ENCODE measurements around the gene MNAT1. TPM values are rescaled to one million over a fixed set of nuclear protein-coding genes. Genes with fewer than 3 reads are reported as not detected.

Gene MNAT1
- total and polyA plus RNA-seq, 2 experiments from 2014 or later = 51.6 to 85.0 TPM

DNA sequence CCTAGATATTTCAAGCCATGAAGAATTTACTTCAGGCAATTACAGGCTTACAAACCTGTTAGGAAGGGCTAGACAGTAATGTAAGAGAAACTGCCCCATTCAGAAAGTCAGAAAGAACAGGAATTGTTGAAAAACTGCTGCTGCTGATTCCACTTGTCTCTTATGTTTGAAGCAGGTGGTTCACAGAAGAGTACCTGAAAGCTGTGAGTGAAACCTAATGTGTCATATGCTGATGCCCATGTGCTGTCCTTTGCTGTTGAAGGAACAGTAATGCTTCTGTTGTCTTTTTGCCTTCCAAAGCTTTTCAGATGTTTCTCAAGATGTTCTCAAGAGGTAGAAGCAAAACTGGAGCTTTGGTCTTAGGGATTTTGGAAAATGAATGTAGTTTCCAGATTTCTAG is 39.0 kb downstream of the MNAT1 start:
- no peaks in the 10 kb centered on the region for H3F3A ChIP-seq (replicated peaks; ENCODE audit: low read depth)
- Mint-ChIP-seq H3K9me3 (no peaks in the 10 kb centered on the region), H3K4me3 (no peak overlapping the region), H3K36me3 (ENCODE audit: low read depth) (no peaks in the 10 kb centered on the region), H3K4me1 (no peaks in the 10 kb centered on the region; the same call in 2 of the 3 replicates), H3K27ac (no peak overlapping the region), H3K27me3 (ENCODE audit: insufficient read depth, low read depth, poor library complexity) (no peaks in the 10 kb centered on the region)
- H4K20me1 ChIP-seq (replicated peaks; ENCODE audit: insufficient read depth) = no peaks in the 10 kb centered on the region; the same call in 1 of the 2 replicates
- H3K79me2 ChIP-seq (replicated peaks; ENCODE audit: insufficient read depth) = peaks cover 79% of the 10 kb centered on the region
- TF ChIP-seq NANOG (IDR thresholded peaks at IDR 0.05; ENCODE audit: borderline replicate concordance) (no peak), EZH2 (IDR thresholded peaks at IDR 0.05; ENCODE audit: low read depth, unreplicated experiment) (no peak), EZH2phosphoT487 (IDR thresholded peaks at IDR 0.05; ENCODE audit: unreplicated experiment) (no peak), ZNF114 (CRISPR knock-in tag; IDR thresholded peaks at IDR 0.05) (no peak), POLR2AphosphoS5 (IDR thresholded peaks at IDR 0.05; ENCODE audit: low read depth) (no peak), JUNB (IDR thresholded peaks at IDR 0.05; ENCODE audit: unreplicated experiment) (no peak), ZNF331 (CRISPR knock-in tag; IDR thresholded peaks at IDR 0.05; ENCODE audit: low read depth) (no peak), CREB1 (CRISPR knock-in tag; IDR thresholded peaks at IDR 0.05; ENCODE audit: low read depth) (no peak), STAT1 (IDR thresholded peaks at IDR 0.05; ENCODE audit: unreplicated experiment) (no peak)
- TF ChIP-seq, protein P1, sequence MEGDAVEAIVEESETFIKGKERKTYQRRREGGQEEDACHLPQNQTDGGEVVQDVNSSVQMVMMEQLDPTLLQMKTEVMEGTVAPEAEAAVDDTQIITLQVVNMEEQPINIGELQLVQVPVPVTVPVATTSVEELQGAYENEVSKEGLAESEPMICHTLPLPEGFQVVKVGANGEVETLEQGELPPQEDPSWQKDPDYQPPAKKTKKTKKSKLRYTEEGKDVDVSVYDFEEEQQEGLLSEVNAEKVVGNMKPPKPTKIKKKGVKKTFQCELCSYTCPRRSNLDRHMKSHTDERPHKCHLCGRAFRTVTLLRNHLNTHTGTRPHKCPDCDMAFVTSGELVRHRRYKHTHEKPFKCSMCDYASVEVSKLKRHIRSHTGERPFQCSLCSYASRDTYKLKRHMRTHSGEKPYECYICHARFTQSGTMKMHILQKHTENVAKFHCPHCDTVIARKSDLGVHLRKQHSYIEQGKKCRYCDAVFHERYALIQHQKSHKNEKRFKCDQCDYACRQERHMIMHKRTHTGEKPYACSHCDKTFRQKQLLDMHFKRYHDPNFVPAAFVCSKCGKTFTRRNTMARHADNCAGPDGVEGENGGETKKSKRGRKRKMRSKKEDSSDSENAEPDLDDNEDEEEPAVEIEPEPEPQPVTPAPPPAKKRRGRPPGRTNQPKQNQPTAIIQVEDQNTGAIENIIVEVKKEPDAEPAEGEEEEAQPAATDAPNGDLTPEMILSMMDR (conservative IDR thresholded peaks at IDR 0.05; ENCODE audit: low read depth in 2 of 2) = no peak
- TF ChIP-seq, protein P2, sequence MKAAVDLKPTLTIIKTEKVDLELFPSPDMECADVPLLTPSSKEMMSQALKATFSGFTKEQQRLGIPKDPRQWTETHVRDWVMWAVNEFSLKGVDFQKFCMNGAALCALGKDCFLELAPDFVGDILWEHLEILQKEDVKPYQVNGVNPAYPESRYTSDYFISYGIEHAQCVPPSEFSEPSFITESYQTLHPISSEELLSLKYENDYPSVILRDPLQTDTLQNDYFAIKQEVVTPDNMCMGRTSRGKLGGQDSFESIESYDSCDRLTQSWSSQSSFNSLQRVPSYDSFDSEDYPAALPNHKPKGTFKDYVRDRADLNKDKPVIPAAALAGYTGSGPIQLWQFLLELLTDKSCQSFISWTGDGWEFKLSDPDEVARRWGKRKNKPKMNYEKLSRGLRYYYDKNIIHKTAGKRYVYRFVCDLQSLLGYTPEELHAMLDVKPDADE (IDR thresholded peaks at IDR 0.05) = no peak
- TF ChIP-seq, protein P3, sequence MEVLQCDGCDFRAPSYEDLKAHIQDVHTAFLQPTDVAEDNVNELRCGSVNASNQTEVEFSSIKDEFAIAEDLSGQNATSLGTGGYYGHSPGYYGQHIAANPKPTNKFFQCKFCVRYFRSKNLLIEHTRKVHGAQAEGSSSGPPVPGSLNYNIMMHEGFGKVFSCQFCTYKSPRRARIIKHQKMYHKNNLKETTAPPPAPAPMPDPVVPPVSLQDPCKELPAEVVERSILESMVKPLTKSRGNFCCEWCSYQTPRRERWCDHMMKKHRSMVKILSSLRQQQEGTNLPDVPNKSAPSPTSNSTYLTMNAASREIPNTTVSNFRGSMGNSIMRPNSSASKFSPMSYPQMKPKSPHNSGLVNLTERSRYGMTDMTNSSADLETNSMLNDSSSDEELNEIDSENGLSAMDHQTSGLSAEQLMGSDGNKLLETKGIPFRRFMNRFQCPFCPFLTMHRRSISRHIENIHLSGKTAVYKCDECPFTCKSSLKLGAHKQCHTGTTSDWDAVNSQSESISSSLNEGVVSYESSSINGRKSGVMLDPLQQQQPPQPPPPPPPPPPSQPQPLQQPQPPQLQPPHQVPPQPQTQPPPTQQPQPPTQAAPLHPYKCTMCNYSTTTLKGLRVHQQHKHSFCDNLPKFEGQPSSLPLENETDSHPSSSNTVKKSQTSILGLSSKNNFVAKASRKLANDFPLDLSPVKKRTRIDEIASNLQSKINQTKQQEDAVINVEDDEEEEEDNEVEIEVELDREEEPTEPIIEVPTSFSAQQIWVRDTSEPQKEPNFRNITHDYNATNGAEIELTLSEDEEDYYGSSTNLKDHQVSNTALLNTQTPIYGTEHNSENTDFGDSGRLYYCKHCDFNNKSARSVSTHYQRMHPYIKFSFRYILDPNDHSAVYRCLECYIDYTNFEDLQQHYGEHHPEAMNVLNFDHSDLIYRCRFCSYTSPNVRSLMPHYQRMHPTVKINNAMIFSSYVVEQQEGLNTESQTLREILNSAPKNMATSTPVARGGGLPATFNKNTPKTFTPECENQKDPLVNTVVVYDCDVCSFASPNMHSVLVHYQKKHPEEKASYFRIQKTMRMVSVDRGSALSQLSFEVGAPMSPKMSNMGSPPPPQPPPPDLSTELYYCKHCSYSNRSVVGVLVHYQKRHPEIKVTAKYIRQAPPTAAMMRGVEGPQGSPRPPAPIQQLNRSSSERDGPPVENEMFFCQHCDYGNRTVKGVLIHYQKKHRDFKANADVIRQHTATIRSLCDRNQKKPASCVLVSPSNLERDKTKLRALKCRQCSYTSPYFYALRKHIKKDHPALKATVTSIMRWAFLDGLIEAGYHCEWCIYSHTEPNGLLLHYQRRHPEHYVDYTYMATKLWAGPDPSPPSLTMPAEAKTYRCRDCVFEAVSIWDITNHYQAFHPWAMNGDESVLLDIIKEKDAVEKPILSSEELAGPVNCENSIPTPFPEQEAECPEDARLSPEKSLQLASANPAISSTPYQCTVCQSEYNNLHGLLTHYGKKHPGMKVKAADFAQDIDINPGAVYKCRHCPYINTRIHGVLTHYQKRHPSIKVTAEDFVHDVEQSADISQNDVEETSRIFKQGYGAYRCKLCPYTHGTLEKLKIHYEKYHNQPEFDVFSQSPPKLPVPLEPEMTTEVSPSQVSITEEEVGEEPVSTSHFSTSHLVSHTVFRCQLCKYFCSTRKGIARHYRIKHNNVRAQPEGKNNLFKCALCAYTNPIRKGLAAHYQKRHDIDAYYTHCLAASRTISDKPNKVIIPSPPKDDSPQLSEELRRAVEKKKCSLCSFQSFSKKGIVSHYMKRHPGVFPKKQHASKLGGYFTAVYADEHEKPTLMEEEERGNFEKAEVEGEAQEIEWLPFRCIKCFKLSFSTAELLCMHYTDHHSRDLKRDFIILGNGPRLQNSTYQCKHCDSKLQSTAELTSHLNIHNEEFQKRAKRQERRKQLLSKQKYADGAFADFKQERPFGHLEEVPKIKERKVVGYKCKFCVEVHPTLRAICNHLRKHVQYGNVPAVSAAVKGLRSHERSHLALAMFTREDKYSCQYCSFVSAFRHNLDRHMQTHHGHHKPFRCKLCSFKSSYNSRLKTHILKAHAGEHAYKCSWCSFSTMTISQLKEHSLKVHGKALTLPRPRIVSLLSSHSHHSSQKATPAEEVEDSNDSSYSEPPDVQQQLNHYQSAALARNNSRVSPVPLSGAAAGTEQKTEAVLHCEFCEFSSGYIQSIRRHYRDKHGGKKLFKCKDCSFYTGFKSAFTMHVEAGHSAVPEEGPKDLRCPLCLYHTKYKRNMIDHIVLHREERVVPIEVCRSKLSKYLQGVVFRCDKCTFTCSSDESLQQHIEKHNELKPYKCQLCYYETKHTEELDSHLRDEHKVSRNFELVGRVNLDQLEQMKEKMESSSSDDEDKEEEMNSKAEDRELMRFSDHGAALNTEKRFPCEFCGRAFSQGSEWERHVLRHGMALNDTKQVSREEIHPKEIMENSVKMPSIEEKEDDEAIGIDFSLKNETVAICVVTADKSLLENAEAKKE (CRISPR knock-in tag; IDR thresholded peaks at IDR 0.05) = no peak
- TF ChIP-seq, protein P4, sequence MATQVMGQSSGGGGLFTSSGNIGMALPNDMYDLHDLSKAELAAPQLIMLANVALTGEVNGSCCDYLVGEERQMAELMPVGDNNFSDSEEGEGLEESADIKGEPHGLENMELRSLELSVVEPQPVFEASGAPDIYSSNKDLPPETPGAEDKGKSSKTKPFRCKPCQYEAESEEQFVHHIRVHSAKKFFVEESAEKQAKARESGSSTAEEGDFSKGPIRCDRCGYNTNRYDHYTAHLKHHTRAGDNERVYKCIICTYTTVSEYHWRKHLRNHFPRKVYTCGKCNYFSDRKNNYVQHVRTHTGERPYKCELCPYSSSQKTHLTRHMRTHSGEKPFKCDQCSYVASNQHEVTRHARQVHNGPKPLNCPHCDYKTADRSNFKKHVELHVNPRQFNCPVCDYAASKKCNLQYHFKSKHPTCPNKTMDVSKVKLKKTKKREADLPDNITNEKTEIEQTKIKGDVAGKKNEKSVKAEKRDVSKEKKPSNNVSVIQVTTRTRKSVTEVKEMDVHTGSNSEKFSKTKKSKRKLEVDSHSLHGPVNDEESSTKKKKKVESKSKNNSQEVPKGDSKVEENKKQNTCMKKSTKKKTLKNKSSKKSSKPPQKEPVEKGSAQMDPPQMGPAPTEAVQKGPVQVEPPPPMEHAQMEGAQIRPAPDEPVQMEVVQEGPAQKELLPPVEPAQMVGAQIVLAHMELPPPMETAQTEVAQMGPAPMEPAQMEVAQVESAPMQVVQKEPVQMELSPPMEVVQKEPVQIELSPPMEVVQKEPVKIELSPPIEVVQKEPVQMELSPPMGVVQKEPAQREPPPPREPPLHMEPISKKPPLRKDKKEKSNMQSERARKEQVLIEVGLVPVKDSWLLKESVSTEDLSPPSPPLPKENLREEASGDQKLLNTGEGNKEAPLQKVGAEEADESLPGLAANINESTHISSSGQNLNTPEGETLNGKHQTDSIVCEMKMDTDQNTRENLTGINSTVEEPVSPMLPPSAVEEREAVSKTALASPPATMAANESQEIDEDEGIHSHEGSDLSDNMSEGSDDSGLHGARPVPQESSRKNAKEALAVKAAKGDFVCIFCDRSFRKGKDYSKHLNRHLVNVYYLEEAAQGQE (IDR thresholded peaks at IDR 0.05; ENCODE audit: unreplicated experiment) = no peak
- H3K36me3 ChIP-seq (ENCODE audit: insufficient read depth) = no peaks in the 10 kb centered on the region
- H3K27ac ChIP-seq (ENCODE audit: low read depth) = no peak overlapping the region
- 0 out of 2 replicates have a peak, but pooled peaks cover 3% of the 10 kb centered on the region for H3K9me2 ChIP-seq (ENCODE audit: insufficient read depth)
- H3K27me3 ChIP-seq (ENCODE audit: insufficient read depth) = no peaks in the 10 kb centered on the region
- DNase-seq (ENCODE audit: low spot score) = no peak
- peaks cover 16% of the 10 kb centered on the region for H3K4me1 ChIP-seq (ENCODE audit: insufficient read depth)
- no peak overlapping the region for H3K4me2 ChIP-seq
- H3K4me3 ChIP-seq = no peak overlapping the region
- no peak overlapping the region for H2AFZ ChIP-seq
- ATAC-seq = no peak
